Motor neuron (in vitro differentiated cells): Measurements from ENCODE around the gene ZNF182. TPM values are rescaled to one million over a fixed set of nuclear protein-coding genes. Genes with fewer than 3 reads are reported as not detected.
"Not testable (repeated sequence)": the region's sequence is repeated elsewhere in the genome, so short reads cannot be mapped to it uniquely, and the experiment has no call there.

Source experiments
- ATAC-seq, 8 experiments: fragments of 200-7000 bp; cut with Tn5 transposase; replicated peaks in 6 of 8; 2 replicates each; pipeline ENCODE4 v1.8.0; 2021; ENCODE audit warnings: mild to moderate bottlenecking in 8 of 8, moderate library complexity in 8 of 8
- H3K27ac ChIP-seq, 2 donors: fragments of 250-450 bp; sonication (Bioruptor Pico); 2 replicates each; pipeline ENCODE4 v1.9.0; 2021; ENCODE audit warnings: antibody characterized with exemption in 2 of 2, mild to moderate bottlenecking in 2 of 2, moderate library complexity in 1 of 2
- H3K4me1 ChIP-seq, 2 donors: fragments of 250-450 bp; sonication (Bioruptor Pico); replicated peaks in 1 of 2; 2 replicates each; pipeline ENCODE4 v1.6.1; 2021; ENCODE audit warnings: antibody characterized with exemption in 2 of 2, mild to moderate bottlenecking in 2 of 2, moderate library complexity in 1 of 2
- H3K4me3 ChIP-seq, 5 donors: fragments of 250-450 bp; sonication (Bioruptor Pico); 2 replicates each; pipeline ENCODE4 v1.9.0; 2021; ENCODE audit warnings: antibody characterized with exemption in 5 of 5, mild to moderate bottlenecking in 5 of 5, moderate library complexity in 4 of 5
- WGBS, 10 experiments: fragments of 450-650 bp; shearing (Covaris generic); methylation state at CpG; one replicate each; pipeline ENCODE4 v1.0.0; 2022; 5-methylcytosine and 5-hydroxymethylcytosine counted together
- in situ Hi-C, 9 experiments: fragments of 400-800 bp; cut with MboI; loops; one replicate each; pipeline ENCODE4 v1.15.0; 2021; ENCODE audit warnings: low sequenced_read_pairs in 9 of 9, low pct_unique_long_range_greater_than_20kb in 2 of 9; ENCODE audit not compliant: unreplicated experiment in 9 of 9
- total RNA-seq, 8 experiments: library from RNA; unstranded; fragments of 300-600 nt; gene quantifications; 2 replicates each; pipeline versions ENCODE4 v1.2.3 to v1.2.4, GENCODE V29; 2022

ZNF182 gene
- total RNA-seq, 8 experiments from 2014 or later, result 3.2 to 7.8 (median 5.6) TPM

DNA sequence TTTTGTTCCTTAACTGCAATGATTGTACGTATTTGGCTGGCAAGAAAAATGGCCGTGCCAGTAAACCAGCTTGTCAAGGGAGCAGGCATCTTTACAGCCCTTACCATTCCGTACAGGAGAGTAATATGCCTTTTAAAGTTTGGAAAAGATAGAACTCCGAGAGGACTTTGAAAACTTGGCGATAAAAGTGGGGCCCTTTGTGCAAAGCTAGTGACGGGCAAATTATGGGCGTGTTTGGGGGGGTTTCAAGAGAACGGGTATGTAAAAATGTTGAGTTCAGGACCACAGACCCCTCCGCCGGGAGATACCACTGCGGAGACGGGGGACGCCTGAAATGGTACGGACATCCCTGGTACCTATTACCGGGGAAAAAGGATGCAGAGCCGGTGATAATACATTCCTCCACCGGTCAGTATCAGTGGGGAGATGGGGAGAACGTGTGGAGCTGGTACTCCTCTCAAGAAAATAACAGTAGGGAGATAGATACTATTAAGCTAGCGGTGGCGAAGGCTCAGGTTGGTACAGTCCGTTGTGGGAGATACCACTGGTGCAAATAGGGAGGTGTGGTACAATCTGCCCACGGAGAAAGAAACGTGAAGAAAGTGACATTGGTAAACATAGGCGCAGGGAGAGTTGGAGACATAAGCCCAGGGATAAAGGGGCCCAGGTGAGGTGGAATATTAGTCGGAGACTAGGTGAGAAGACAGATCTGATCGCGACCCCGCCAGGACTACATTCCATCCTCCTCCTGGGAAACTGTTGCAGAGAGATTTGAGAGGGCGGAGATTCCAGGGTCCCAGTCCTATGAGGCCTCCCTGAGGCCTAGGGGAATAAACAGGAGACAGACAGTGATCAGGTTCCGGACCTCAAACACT lies 17.5 kb upstream of the ZNF182 start:
- peak overlapping the region; percentile 100 for H3K27ac ChIP-seq
- H3K4me3 ChIP-seq, result peak overlapping the region; percentile 76 to 100 (median 83)
- H3K4me1 ChIP-seq, result peaks cover 0 to 3% of the 10 kb centered on the region in 2 donors
- peak; percentile 82 to 87 (median 85) for ATAC-seq
- 0 to 29% (median 0%) methylated on average over 1 to 20 of the region's 30 CpGs; no CpG with 5 or more reads in 4 of the 10 experiments for WGBS, 10 experiments
- in situ Hi-C loops, result loop anchor here in 1 of 9 experiments (10.0 kb wide), 1 partner anchor 186 kb away; the partner anchor contains the start of gene ZNF81

DNA sequence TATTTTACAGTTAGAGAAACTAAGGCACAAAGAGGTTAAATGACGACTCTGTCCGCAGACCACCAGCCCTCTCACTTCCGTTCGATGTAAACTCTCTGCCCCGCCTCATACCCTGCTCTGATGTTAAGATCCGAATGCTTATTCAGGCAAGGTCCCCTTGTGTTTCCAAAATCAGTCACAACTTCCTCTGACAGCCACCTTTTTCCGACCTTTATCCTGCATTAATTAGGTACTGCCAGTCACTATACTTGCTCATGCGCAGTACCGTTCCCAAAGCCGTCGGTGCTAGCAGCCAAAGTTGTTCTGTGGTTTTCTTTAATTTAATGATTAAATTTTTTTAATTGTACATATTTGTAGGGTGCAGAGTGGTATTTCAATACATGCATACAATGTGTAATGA lies 16.7 kb upstream of the ZNF182 start:
- not testable (repeated sequence) for ATAC-seq, H3K27ac ChIP-seq, H3K4me3 ChIP-seq, H3K4me1 ChIP-seq
- 35 to 94% (median 64%) methylated on average over 2 to 8 of the region's 11 CpGs; no CpG with 5 or more reads in 6 of the 10 experiments for WGBS, 10 experiments
- in situ Hi-C loops, result loop anchor here in 1 of 9 experiments (10.0 kb wide), 1 partner anchor 186 kb away; the partner anchor contains the start of gene ZNF81

DNA sequence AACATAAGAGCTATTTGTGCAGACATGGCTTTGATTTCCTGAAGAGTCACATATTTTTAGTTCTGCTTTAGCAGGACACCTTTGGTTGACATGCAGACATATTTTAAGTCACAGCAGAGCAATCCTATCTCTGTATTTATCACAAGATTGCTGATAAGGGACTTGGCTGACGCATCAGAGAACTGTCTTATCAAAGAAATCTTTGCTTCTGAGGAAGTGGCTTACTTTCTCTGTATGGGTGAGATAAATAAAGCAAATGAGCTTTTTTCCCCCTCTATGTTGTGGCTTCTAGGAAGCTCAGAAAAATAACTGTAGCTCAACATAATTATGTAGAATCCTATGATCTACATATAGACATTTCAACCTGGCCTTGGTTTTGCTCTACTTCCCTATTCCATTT lies 16.1 kb upstream of the ZNF182 start:
- not testable (repeated sequence) for H3K27ac ChIP-seq, ATAC-seq, H3K4me3 ChIP-seq, H3K4me1 ChIP-seq
- WGBS, 10 experiments, result no CpG with 5 or more reads among the region's 1 CpG
- in situ Hi-C loops, result loop anchor here in 1 of 9 experiments (10.0 kb wide), 1 partner anchor 185 kb away; the partner anchor contains the start of gene ZNF81

DNA sequence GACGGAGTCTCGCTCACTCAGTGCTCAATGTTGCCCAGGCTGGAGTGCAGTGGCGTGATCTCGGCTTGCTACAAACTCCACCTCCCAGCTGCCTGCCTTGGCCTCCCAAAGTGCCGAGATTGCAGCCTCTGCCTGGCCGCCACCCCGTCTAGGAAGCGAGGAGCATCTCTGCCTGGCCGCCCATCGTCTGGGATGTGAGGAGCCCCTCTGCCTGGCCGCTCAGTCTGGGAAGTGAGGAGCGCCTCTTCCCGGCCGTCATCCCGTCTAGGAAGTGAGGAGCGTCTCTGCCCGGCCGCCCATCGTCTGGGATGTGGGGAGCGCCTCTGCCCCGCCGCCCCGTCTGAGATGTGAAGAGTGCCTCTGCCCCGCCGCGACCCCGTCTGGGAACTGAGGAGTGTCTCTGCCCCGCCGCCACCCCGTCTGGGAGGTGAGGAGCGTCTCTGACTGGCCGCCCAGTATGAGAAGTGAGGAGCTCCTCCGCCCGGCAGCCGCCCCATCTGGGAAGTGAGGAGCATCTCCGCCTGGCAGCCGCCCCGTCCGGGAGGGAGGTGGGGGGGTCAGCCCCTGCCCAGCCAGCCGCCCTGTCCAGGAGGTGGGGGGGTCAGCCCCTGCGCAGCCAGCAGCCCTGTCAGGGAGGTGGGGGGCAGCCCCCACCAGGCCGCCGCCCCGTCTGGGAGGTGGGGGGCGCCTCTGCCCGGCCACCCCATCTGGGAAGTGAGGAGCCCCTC lies 13.0 kb upstream of the ZNF182 start:
- in situ Hi-C loops, ATAC-seq, H3K4me1 ChIP-seq, H3K4me3 ChIP-seq, H3K27ac ChIP-seq: not testable (repeated sequence)
- no CpG with 5 or more reads among the region's 46 CpGs for WGBS, 10 experiments

DNA sequence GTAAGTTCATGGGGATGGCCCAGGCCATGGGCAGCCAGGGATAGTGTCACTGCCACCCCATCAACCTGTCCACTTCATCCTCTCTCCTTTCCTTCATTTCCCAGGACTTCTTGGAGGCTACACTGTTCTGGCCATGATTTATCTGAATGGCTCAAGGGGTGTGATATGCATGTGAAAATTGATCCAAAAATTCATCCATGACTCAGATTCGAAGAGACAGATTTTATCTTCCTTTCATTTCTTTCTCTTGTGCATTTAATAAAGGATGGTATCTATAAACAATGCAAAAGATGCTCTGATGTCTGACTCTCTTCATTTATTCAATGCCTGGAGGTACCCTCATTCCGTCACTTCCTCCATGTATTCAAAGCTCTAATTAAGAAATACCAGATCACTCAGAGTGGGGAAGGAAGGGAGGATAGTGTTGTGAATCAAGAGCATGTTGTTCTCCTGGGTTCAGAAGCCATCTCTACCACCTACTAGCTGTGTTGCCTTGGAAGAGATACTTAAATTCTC lies 5.7 kb upstream of the ZNF182 start:
- H3K4me1 ChIP-seq, in situ Hi-C loops, H3K27ac ChIP-seq, H3K4me3 ChIP-seq: not testable (repeated sequence)
- WGBS, 10 experiments, result no CpG with 5 or more reads among the region's 2 CpGs
- peak in 3 of 8 experiments; percentile 56 to 76 (median 59) for ATAC-seq

DNA sequence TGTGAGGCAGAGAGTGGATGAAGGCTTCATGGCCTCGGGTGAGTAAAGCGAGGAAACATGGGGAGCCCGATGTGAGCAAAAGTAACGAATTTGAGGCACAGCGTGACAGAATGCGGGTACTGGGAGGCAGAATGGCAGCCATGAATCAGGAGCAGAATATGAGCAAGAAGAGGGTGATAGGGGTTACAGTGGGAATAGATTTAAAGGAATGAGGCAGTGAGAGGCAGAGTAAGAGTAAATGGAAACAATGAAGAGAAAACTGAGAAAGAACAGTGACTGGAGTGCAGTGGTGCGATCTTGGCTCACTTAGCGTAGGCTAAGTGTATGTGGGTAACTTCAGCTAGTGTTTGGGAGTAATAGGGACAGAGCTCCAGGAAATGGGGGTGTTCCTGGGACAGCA lies 2.9 kb upstream of the ZNF182 start, which contains the start of gene SPACA5:
Gene SPACA5 (plus strand): TSS at position 301 of the 400 bp plus-strand sequence. CDS start 815 bp downstream, outside the sequence.
- in situ Hi-C loops, H3K4me1 ChIP-seq, H3K4me3 ChIP-seq, H3K27ac ChIP-seq, ATAC-seq: not testable (repeated sequence)
- no CpG with 5 or more reads among the region's 8 CpGs for WGBS, 10 experiments

DNA sequence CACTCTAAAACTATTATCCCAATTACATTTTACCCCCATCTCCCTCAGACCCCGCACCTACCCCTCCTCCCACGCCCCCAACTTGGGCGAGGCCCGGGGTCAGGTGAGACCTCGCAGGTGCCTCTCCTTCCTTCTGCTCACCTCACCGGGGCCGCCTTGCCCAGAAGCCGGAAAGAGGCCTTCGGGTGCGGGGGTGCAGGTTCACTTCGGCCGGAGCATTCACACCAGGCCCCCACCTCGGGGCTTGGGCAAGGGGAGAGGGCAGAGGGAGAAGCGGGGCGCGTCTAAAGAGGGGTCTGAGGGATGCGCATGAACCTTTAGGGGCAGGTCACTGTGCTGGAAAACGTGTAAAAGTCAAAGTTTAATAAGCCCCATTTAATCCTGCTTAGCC lies 427 bp downstream of the ZNF182 start:
- in situ Hi-C loops, result no loop called here
- peak in 6 of 8 experiments; percentile 4 to 16 (median 10) for ATAC-seq
- no peaks in the 10 kb centered on the region for H3K4me1 ChIP-seq
- peak overlapping the region; percentile 48 to 80 (median 62) for H3K4me3 ChIP-seq
- 0% methylated on average over 1 of the region's 18 CpGs; no CpG with 5 or more reads in 9 of the 10 experiments for WGBS, 10 experiments
- peak overlapping the region in 1 of 2 donors; percentile 68 for H3K27ac ChIP-seq

DNA sequence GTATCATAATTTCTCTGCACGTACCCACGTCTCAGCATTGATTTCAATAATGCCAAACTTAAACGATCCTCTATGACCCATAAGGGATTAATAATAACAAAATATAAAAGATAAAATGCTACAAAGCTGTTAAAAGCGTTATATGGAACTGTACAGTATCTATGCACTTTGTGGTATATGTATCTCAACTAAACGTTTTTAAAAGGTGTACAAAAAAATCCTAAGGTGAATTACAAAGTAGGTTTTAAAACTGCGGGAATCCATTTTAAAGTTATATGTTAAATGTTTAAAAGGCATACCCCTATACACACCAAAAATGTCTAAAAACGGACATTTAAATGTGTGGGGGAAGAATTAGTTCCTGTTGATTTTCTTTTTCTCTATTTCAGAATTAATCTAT lies 860 bp downstream of the ZNF182 start:
- Histone ChIP-seq H3K4me1 (no peaks in the 10 kb centered on the region), H3K4me3 (peak overlapping the region; percentile 48 to 80 (median 62)), H3K27ac (no peak overlapping the region)
- in situ Hi-C loops, result no loop called here
- no peak for ATAC-seq
- 0 to 70% (median 35%) methylated on average over 1 to 6 of the region's 7 CpGs; no CpG with 5 or more reads in 2 of the 10 experiments for WGBS, 10 experiments

DNA sequence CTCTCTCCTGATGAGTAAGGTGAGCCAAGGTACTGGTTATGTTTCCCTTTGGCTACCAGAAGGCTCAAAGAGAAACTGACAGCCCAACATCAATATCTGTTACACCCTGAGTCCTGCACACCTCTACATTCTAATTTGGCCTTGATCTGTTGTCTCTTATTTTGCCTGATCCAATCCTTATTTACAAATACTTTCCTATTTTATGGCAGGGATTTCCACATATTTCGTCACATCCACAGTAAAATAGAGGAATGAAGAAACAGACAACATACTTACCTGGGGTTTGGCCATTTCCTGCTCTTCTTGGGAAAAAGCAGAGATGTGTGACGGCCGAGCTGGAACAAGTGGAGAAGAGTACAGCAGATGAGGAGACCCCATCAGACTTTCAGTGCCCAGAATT lies 1.5 kb downstream of the ZNF182 start:
- Histone ChIP-seq H3K4me1 (no peaks in the 10 kb centered on the region), H3K27ac (no peak overlapping the region), H3K4me3 (peak overlapping the region in 1 of 5 donors; percentile 80)
- in situ Hi-C loops, result no loop called here
- no peak for ATAC-seq
- WGBS, 10 experiments, result 20 to 100% methylated on average over 1 of the region's 3 CpGs; no CpG with 5 or more reads in 8 of the 10 experiments

DNA sequence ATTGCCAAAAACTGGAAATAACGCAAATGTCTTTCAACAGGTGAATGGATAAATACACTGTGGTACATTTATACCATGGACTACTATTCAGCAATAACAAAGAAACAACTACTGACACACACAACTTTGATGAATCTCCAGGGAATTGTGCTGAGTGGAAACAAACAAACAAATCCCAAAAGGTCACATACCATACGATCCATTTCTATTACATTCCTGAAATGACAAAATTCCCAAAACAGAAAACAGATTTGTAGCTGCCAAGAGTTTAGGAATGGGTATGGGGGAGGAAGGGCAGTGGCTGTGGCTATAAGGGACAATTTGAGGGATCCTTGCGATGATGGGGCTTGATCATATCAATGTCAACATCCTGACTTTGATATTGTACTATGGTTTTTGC lies 2.5 kb downstream of the ZNF182 start:
- no peak for ATAC-seq
- no peak overlapping the region for H3K4me3 ChIP-seq
- H3K27ac ChIP-seq, result no peak overlapping the region
- in situ Hi-C loops, result no loop called here
- H3K4me1 ChIP-seq, result no peaks in the 10 kb centered on the region
- WGBS, 10 experiments, result 60 to 100% (median 100%) methylated on average over 1 to 3 of the region's 3 CpGs; no CpG with 5 or more reads in 4 of the 10 experiments

DNA sequence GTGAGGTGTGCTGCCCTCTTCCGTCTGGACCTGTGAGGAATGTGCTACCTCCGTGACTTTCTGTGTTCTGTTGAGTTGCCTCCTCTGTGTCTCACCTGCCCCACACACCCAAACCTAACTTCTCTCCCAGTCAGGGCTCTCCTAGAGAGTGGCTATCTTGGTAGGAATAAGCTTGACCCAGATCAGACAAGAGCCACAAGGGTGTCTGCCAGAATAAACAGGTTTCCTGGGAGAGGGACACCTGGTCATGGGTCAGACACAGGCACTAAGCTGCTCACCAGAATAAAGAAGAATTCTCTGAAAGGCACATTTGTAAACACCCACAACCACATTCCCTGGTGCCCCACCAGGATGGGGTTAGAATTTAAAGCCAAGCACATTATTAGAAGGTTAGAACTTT lies 11.1 kb downstream of the ZNF182 start:
- no peaks in the 10 kb centered on the region for H3K4me1 ChIP-seq
- H3K4me3 ChIP-seq, result no peak overlapping the region
- H3K27ac ChIP-seq, result no peak overlapping the region
- WGBS, 10 experiments, result no CpG with 5 or more reads among the region's 2 CpGs
- ATAC-seq, result no peak
- in situ Hi-C loops, result no loop called here

DNA sequence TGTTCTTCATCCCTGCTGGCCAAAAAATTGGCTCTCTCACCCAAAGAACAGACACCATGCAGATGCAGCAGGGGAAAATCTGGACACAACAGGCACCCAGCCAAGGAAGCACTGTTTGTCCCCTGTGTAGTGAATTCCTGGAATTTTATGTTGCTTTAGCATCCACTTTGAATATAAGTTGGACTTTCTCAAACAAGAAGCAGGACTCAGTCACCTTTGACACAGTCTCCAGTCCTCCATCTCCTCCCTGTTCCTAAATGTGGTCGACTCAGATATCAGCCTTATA lies 11.8 kb downstream of the ZNF182 start:
- WGBS, 10 experiments, result no CpG with 5 or more reads among the region's 1 CpG
- Histone ChIP-seq H3K4me1 (no peaks in the 10 kb centered on the region), H3K27ac (no peak overlapping the region), H3K4me3 (no peak overlapping the region)
- ATAC-seq, result no peak
- in situ Hi-C loops, result no loop called here
